C4-2B (cell line): Measurements from ENCODE around the gene CDKN2A.

Source experiments
- CTCF ChIP-seq: fragments of 450-650 bp; conservative IDR thresholded peaks from 2 replicates; pipeline ENCODE4 v1.5.1; 2017; ENCODE audit warnings: mild to moderate bottlenecking
- ZFX ChIP-seq: fragments of 450-650 bp; IDR thresholded peaks from 2 replicates; pipeline ENCODE4 v1.6.1; 2017

- TF ChIP-seq CTCF (no peak), ZFX (no peak)
These were observed 2.7 kb upstream of the CDKN2A start for GRCh38 chr9:21996858-21997257.
